Activated naive CD4-positive, alpha-beta T cell treated with anti-CD3 and anti-CD28 coated beads, Interleukin-2, amount 10 ng/mL, durations not matched to agents 7 days and 5 days (primary cell): ENCODE results near the gene TMEM94.
"Not testable (repeated sequence)": the region's sequence is repeated elsewhere in the genome, so short reads cannot be mapped to it uniquely, and the experiment has no call there.

ENCODE experiments used
- CTCF ChIA-PET: fragments of 350-600 bp; sonication (Branson Sonifier 250); formaldehyde crosslinking; loops from one replicate; lab custom pipeline; 2021; ENCODE audit warnings: antibody characterized with exemption; lab: Charles Lee
- DNase-seq: peaks from one replicate; pipeline ENCODE4 v3.0.0-alpha.2; 2020
- H3K27ac Mint-ChIP-seq: one replicate; pipeline ENCODE4 v1.8.0; 2021; ENCODE audit warnings: mild to moderate bottlenecking, moderate library complexity, mixed read lengths
- H3K27me3 Mint-ChIP-seq: one replicate; pipeline ENCODE4 v1.8.0; 2021; ENCODE audit warnings: mild to moderate bottlenecking, mixed read lengths
- H3K36me3 Mint-ChIP-seq: one replicate; pipeline ENCODE4 v1.8.0; 2021; ENCODE audit warnings: mixed read lengths
- H3K4me1 Mint-ChIP-seq: one replicate; pipeline ENCODE4 v1.8.0; 2021; ENCODE audit warnings: mixed read lengths
- H3K4me3 Mint-ChIP-seq: one replicate; pipeline ENCODE4 v1.8.0; 2021; ENCODE audit warnings: mild to moderate bottlenecking, moderate library complexity, mixed read lengths
- H3K9me3 Mint-ChIP-seq: one replicate; pipeline ENCODE4 v1.8.0; 2021; ENCODE audit warnings: mixed read lengths

The TMEM94 gene

DNA sequence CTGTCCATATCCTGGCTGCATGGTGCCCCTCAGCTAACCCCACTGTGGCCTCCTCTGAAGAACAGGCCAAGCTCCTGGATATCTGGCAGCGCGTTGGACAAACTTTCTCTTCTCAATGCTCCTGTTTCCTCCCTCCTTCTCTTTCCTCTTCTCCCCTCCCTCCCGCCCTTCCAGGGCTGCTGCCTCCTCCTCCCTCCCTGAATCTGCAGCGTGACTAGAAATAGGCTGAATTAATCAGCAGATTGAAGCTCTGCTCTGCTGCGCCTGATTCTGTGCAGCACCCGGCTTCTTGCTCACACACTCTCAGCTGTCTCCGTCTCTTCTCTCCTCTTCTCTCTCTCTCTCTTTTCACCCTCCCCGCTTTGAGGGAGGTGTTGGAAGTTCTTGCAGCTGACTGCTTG lies 19.8 kb downstream of the TMEM94 start:
- CTCF ChIA-PET = no interaction called here
- Mint-ChIP-seq H3K4me3 (no peak overlapping the region), H3K36me3 (peaks cover 15% of the 10 kb centered on the region)

DNA sequence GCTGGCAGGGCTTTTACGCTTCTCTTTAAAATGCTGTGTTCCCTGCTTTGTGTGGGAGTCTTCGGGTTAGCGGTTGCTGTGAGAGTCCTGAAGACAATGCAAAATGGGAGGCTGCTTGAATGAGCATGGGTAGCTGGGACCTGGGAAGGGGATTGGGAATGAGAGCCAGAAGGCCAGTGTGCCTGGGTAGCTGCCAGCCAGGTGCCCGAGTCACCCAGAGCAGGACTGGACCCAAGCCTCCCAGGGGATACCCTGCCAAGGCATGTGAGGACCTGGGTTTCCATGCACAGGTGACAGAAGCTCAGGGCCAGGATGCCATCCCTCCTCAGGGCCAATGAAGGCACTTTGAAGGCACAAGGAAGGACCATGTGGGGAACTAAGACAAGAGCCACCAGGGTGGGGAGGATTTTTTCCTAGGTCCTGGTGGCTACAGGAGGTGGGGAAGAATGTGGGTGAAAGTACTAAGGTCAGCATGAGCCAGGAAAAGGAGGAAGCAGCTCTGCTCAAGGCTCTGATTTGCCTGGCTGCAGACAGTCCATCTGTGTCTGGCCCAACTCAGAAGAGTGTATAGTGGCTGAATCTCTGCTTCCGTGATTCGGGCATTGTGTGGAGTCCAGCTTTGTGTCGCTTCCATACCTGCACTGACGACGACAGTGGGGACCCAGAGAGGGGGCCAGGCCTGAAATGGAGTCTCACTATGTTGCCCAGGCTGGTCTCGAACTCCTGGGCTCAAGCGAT lies 20.5 kb downstream of the TMEM94 start:
- no peaks in the 10 kb centered on the region for H3K4me1 Mint-ChIP-seq
- no peaks in the 10 kb centered on the region for H3K27me3 Mint-ChIP-seq
- no peak overlapping the region for H3K27ac Mint-ChIP-seq
- H3K9me3 Mint-ChIP-seq = no peaks in the 10 kb centered on the region
- no peak overlapping the region for H3K4me3 Mint-ChIP-seq
- DNase-seq = no peak
- CTCF ChIA-PET = no interaction called here
- peaks cover 13% of the 10 kb centered on the region for H3K36me3 Mint-ChIP-seq

More for the DNA sequence above, 19.8 kb downstream of the TMEM94 start:
- Mint-ChIP-seq H3K27me3 (no peaks in the 10 kb centered on the region), H3K27ac (no peak overlapping the region), H3K4me1 (no peaks in the 10 kb centered on the region), H3K9me3 (no peaks in the 10 kb centered on the region)
- DNase-seq = no peak

DNA sequence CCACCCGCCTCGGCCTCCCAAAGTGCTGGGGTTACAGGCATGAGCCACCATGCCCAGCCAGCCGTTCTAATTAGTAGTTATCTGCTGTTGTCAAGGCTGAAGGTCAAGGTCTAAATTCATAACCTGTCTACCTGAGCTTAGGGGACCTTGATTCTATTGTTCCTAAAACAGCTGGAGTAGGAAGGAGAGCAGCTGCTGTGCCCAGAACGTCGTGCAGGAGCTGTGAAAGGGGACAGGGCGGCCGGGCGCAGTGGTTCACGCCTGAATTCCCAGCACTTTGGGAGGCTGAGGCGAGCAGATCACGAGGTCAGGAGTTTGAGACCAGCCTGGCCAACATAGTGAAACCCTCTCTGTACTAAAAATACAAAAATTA lies 21.0 kb downstream of the TMEM94 start:
- DNase-seq, CTCF ChIA-PET, H3K27ac Mint-ChIP-seq, H3K36me3 Mint-ChIP-seq, H3K27me3 Mint-ChIP-seq, H3K4me1 Mint-ChIP-seq, H3K9me3 Mint-ChIP-seq, H3K4me3 Mint-ChIP-seq: not testable (repeated sequence)

DNA sequence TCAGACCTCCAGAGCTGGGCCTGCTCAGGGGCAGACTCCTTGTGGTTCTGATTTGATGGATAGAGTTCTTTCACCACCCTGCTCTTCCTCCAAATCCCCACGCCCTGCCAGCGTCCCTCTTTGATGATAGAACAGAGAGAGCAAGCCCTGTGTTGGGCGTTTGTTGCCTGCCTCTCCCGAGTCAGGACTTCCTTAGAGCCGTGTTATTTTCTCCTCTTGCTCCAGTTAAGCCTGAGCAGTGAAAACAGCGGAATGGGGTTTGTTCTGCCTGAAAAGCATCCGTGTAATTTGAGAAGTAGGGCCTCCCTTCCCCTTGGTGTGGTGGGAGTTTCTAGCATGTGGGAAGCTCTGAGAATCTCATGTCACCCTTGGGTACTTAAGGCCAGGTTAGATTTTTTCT lies 22.1 kb downstream of the TMEM94 start:
- H3K9me3 Mint-ChIP-seq = no peaks in the 10 kb centered on the region
- no peaks in the 10 kb centered on the region for H3K27me3 Mint-ChIP-seq
- H3K4me1 Mint-ChIP-seq = no peaks in the 10 kb centered on the region
- H3K4me3 Mint-ChIP-seq = no peak overlapping the region
- no peak for DNase-seq
- H3K36me3 Mint-ChIP-seq = peaks cover 5% of the 10 kb centered on the region
- CTCF ChIA-PET = no interaction called here
- no peak overlapping the region for H3K27ac Mint-ChIP-seq

DNA sequence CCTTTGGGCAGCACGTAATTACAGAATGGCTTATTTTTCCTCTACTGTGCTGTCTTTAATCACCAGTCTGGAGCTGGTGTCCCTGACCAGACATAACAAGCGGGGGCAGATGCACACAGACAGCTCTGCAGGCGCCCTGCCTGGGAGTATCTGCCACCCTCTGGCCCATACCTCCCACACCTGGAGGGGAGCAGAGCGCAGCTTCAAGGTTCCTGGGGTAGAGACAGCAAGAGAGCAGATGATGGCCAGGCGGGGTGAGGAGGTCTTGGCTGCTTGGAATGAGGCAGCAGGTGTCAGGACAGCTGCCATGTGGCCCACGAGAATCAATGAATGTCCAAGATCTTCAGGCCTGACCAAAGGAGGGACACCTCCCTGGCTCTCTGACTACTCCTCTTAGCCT lies 23.8 kb downstream of the TMEM94 start:
- H3K27ac Mint-ChIP-seq = no peak overlapping the region
- H3K36me3 Mint-ChIP-seq = peaks cover 7% of the 10 kb centered on the region
- CTCF ChIA-PET = interaction anchor here (1.0 kb wide), 1 partner anchor 23 kb away, joined by 3 read pairs; no protein-coding TSS in a partner anchor
- no peak for DNase-seq
- H3K4me1 Mint-ChIP-seq = peaks cover 2% of the 10 kb centered on the region
- H3K9me3 Mint-ChIP-seq = no peaks in the 10 kb centered on the region
- H3K27me3 Mint-ChIP-seq = no peaks in the 10 kb centered on the region
- no peak overlapping the region for H3K4me3 Mint-ChIP-seq

DNA sequence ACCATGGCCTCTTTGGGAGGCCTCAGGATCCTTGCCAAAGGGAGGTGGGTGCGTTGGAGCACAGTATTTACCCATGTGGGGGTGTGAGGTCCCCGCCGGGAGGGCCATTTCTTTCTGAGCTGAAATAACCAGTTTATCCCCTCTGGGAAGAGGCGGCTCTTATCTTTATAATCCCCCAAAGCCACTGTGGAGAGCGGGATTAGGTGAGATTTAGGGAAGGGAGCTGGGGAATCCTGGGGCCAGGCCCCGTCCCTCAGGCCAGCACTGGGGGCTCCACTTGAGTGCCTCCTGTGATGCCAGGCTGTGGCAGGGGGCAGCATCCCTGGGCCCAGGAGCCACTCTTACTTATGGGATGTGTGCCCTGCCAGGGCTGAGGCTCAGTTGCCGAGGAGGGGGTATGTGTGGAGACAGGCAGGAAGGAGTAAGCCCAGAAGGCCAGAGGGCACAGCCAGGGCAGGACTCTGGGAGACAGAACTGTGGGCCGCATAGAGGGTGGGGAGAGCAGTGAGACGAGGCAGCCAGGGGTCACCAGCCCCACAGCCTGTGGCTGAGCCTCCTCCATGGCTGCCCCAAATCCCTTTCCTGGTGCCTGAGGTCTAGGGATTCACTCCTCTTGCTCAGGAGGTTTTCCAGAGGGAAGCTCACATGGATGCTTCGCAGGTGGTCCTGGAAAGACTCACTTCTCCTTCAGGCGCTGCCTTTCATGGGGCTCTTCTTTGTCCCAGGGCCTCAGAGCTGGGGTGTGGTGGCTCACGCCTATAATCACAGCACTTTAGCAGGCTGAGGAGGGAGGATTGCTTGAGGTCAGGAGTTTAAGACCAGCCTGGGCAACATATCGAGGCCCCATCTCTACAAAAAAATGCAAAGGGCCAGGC lies 25.0 kb downstream of the TMEM94 start:
- no peaks in the 10 kb centered on the region for H3K9me3 Mint-ChIP-seq
- DNase-seq = no peak
- H3K36me3 Mint-ChIP-seq = peaks cover 10% of the 10 kb centered on the region
- no peak overlapping the region for H3K27ac Mint-ChIP-seq
- H3K4me3 Mint-ChIP-seq = no peak overlapping the region
- H3K4me1 Mint-ChIP-seq = peaks cover 7% of the 10 kb centered on the region
- no peaks in the 10 kb centered on the region for H3K27me3 Mint-ChIP-seq
- CTCF ChIA-PET = no interaction called here

DNA sequence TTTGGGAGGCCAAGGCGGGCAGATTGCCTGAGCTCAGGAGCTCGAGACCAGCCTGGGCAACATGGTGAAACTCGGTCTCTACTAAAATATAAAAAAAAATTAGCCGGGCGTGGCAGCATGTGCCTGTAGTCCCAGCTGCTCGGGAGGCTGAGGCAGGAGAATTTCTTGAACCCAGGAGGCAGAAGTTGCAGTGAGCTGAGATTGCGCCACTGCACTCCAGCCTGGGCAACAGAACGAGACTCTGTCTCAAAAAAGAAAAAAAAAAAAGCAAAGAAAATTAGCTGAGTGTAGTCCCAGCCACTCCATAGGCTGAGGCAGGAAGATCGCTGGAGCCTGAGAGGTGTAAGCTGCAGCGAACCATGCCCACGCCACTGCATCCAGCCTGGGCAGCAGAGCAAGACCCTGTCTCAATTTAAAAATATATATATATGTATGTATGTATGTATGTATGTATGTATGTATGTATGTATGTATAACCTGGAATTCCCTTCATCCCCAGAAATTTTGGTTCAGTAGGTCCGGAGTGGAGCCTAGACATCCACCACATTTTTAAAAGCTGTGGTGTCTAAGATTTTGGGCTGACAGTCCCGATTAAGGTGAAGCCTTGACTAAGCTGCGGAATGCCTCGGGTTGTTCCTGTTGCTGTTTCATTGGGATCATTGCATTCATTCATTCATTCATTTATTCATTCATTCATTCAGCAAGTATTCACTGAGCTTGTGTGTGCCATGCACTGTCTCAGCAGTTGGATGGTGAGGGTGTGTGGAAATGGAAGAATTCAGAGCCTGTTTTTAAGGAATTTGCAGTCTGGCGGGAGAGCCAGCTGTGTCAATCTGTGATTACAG lies 25.9 kb downstream of the TMEM94 start:
- CTCF ChIA-PET = no interaction called here

DNA sequence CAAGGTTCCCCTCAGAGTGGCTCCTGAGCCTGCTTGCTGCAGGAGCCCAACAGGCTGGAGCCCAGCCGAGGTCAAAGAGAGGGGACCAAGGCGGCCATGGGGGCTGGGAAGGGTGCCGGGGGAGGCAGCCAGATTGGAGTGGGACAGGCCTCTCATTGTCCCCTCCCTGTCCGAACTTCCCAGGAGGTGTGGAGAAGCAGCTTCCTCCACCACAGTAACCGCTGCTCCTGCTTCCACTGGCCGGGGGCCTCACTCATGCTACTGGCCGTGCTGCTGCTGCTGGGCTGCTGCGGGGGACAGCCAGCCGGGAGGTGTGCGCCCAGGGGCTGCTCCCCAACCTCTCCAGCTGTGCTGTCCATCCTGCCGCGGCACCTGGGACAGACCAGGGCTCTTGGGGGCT lies 29.3 kb downstream of the TMEM94 start:
- DNase-seq = no peak
- H3K4me3 Mint-ChIP-seq = no peak overlapping the region
- no peaks in the 10 kb centered on the region for H3K9me3 Mint-ChIP-seq
- no peaks in the 10 kb centered on the region for H3K27me3 Mint-ChIP-seq
- no peak overlapping the region for H3K27ac Mint-ChIP-seq
- CTCF ChIA-PET = no interaction called here
- H3K36me3 Mint-ChIP-seq = peaks cover 17% of the 10 kb centered on the region
- H3K4me1 Mint-ChIP-seq = peaks cover 29% of the 10 kb centered on the region

More for the DNA sequence above, 25.9 kb downstream of the TMEM94 start:
- Mint-ChIP-seq H3K27me3 (no peaks in the 10 kb centered on the region), H3K27ac (no peak overlapping the region), H3K4me1 (peaks cover 16% of the 10 kb centered on the region), H3K4me3 (no peak overlapping the region), H3K36me3 (peaks cover 14% of the 10 kb centered on the region), H3K9me3 (no peaks in the 10 kb centered on the region)
- no peak for DNase-seq

DNA sequence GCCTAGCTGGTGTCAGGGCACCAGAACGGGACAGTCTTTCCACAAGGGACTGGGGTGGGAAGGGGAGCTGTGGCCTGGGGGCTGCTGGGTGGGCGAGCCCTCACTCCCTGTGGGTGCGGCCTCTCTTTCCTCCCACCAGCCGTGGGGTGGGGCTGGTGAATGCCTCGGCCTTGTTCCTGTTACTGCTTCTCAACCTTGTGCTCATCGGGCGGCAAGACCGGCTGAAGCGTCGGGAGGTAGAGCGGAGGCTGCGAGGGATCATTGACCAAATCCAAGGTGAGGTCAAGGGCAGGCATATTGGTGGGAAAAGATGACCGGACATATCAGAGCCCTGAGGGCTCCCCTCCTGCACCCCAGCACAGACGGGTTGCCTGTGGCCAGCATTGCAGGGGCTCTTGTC lies 29.7 kb downstream of the TMEM94 start:
- no peaks in the 10 kb centered on the region for H3K9me3 Mint-ChIP-seq
- no peak for DNase-seq
- H3K36me3 Mint-ChIP-seq = peaks cover 17% of the 10 kb centered on the region
- CTCF ChIA-PET = interaction anchor here (1.2 to 1.8 kb wide), 2 partner anchors 30 to 59 kb away, joined by 4 read pairs; partner anchors contain the start of gene TMEM94
- peak overlapping the region; percentile 93 for H3K27ac Mint-ChIP-seq
- no peaks in the 10 kb centered on the region for H3K27me3 Mint-ChIP-seq
- no peak overlapping the region for H3K4me3 Mint-ChIP-seq
- H3K4me1 Mint-ChIP-seq = peaks cover 29% of the 10 kb centered on the region

DNA sequence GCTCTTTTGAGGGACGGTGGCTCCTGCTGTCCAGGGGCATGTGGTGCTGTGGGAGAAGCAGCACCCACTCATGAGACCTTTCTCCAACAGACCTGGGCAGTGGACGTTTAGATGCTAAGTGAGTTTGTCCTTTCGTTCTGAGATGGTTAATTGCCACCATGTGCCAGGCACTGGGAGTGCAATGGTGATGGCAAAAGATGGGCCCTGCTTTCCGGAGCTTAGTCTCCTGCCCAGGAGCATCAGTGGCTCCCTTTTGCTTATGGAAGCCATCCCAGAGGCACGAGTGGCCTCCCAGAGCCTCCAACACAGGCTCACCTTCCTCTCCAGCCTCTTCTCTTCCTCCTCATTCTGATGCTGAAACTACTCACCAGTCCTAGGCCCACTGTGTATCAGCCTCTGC lies 30.5 kb downstream of the TMEM94 start:
- DNase-seq = no peak
- peaks cover 29% of the 10 kb centered on the region for H3K4me1 Mint-ChIP-seq
- CTCF ChIA-PET = interaction anchor here (1.2 to 1.8 kb wide), 4 partner anchors 9 to 60 kb away, joined by 3 to 4 read pairs (median 4); partner anchors contain the start of gene TMEM94
- peak overlapping the region; percentile 19 for H3K4me3 Mint-ChIP-seq
- peak overlapping the region; percentile 93 for H3K27ac Mint-ChIP-seq
- peaks cover 18% of the 10 kb centered on the region for H3K36me3 Mint-ChIP-seq
- H3K9me3 Mint-ChIP-seq = no peaks in the 10 kb centered on the region
- H3K27me3 Mint-ChIP-seq = no peaks in the 10 kb centered on the region

DNA sequence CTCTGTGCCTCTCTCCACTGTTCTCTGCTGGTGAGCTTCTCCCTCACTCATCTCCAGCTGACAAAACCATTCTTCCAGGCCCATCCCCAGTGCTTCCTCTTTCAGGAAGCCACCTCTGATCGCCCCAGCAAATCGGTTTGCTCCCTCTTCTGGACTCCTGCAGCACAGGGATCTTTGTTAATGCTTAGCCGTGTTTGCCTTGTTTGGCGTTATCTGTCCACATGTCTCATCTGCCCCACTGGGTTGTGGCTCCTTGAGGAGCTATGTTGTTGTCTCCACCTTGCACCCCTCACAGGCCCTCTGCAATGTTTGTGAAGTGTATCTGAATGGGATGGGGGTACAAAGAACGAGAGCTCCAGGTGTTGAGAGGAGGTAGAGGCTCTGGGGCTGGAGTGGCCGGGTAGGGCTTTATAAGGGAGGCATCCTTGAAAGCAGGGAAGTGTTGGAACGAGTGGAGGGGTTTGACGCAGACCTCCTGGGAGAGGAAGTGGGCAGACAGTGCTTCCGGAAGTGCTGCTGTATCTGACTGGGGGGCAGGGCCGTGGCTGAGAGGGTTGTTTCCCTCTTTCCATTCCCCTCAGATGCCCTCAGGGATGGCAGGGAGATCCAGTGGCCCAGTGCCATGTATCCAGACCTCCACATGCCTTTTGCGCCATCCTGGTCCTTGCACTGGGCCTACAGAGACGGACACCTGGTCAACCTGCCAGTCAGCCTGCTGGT lies 31.1 kb downstream of the TMEM94 start:
- Mint-ChIP-seq H3K27ac (peak overlapping the region; percentile 93), H3K36me3 (peaks cover 20% of the 10 kb centered on the region), H3K4me3 (peak overlapping the region; percentile 19), H3K4me1 (peaks cover 29% of the 10 kb centered on the region), H3K9me3 (no peaks in the 10 kb centered on the region), H3K27me3 (no peaks in the 10 kb centered on the region)
- DNase-seq = peak; percentile 75
- CTCF ChIA-PET = interaction anchor here (1.0 to 1.8 kb wide), 5 partner anchors 8 to 60 kb away, joined by 3 to 7 read pairs (median 4); partner anchors contain the start of gene TMEM94

DNA sequence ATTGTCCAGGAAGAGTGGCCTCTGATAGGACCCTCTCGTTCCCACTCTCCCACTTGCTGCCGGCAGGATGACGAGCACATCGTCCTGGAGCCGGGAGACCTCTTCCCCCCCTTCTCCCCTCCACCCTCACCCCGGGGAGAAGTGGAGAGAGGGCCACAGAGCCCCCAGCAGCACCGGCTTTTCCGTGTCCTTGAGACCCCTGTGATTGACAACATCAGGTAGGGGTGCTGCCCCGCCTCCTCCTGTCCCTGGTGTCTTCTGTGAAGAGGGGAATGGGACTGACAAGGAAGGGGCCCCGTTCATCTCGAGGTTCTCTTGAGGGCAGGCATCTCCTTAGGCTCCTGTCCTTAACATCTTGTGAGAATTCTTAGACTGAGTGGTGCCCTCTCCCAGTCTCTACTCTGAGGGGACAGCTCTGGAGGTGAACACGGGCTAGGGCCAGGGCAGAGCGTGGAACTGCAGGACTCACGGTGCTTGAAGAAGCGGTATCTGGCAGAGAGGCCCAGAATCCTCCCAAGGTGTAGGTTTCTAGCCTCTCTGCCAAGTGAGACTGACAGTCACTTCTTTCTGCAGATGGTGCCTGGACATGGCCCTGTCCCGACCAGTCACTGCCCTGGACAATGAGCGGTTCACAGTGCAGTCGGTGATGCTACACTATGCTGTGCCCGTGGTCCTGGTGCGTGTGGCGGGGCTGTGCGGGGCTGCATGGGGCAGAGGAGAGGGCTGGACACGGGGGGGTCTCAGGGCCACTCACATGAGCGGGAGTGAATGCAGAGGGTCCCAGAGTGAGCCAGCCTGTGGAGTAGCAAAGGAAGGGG lies 32.5 kb downstream of the TMEM94 start:
- H3K36me3 Mint-ChIP-seq = peaks cover 25% of the 10 kb centered on the region
- H3K9me3 Mint-ChIP-seq = no peaks in the 10 kb centered on the region
- CTCF ChIA-PET = interaction anchor here (0.6 to 1.4 kb wide), 2 partner anchors 7 to 834 kb away, joined by 3 read pairs; no protein-coding TSS in a partner anchor
- H3K4me1 Mint-ChIP-seq = peaks cover 29% of the 10 kb centered on the region
- no peaks in the 10 kb centered on the region for H3K27me3 Mint-ChIP-seq
- no peak overlapping the region for H3K4me3 Mint-ChIP-seq
- no peak for DNase-seq
- peak overlapping the region; percentile 76 for H3K27ac Mint-ChIP-seq

DNA sequence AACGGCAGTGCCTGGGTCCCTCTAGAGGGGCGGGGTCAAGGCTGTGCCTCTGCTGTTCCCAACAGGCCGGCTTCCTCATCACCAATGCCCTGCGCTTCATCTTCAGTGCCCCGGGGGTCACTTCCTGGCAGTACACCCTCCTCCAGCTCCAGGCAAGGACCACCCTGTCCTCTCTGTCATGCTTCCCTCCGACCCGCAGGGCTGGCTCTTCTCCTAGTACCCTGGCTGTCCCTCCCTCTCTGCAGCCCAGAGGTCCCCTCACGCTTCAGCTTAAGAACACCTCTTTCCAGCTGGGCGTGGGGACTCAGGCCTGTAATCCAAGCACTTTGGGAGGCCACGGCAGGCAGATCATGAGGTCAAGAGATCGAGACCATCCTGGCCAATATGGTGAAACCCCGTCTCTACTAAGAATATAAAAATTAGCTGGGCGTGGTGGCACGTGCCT lies 33.1 kb downstream of the TMEM94 start:
- CTCF ChIA-PET = no interaction called here
- no peaks in the 10 kb centered on the region for H3K9me3 Mint-ChIP-seq
- DNase-seq = no peak
- H3K4me1 Mint-ChIP-seq = peaks cover 29% of the 10 kb centered on the region
- no peak overlapping the region for H3K4me3 Mint-ChIP-seq
- H3K27ac Mint-ChIP-seq = peak overlapping the region; percentile 15
- H3K27me3 Mint-ChIP-seq = no peaks in the 10 kb centered on the region
- H3K36me3 Mint-ChIP-seq = peaks cover 25% of the 10 kb centered on the region
